Panc1 (cell line): Measurements from ENCODE around the gene EMX1. TPM values are rescaled to one million over a fixed set of nuclear protein-coding genes. Genes with fewer than 3 reads are reported as not detected.

Experiments used
- ATAC-seq: fragments of 200-7000 bp; cut with Tn5 transposase; 2 replicates; pipeline ENCODE4 v1.9.1; 2020; ENCODE audit warnings: mild to moderate bottlenecking, moderate library complexity
- BruUV-seq: library from RNA; stranded (reverse); fragments of 400-500 nt; replicated peaks from 2 replicates; lab custom pipeline; 2021; lab: Mats Ljungman, UMichigan
- CTCF ChIA-PET: fragments of 300-600 bp; sonication (Branson Sonifier 250); formaldehyde crosslinking; loops from one replicate; lab custom pipeline; 2022; ENCODE audit warnings: antibody characterized with exemption; lab: Charles Lee
- POLR2A ChIA-PET: fragments of 300-600 bp; sonication (Branson Sonifier 250); formaldehyde crosslinking; loops from one replicate; lab custom pipeline; 2022; ENCODE audit warnings: antibody characterized with exemption; lab: Charles Lee
- DNase-seq: peaks from one replicate; pipeline ENCODE4 v3.0.0-alpha.2; 2010; ENCODE audit warnings: low read depth, low spot score
- H3K27ac ChIP-seq: 2 replicates; pipeline ENCODE4 v1.5.1; 2011; ENCODE audit warnings: mild to moderate bottlenecking, low read length, inconsistent platforms
- H3K27me3 ChIP-seq: fragments of 200-500 bp; sonication (Bioruptor generic); 2 replicates; pipeline ENCODE4 v1.6.0; 2014; ENCODE audit warnings: low read length, inconsistent platforms; ENCODE audit not compliant: control insufficient read depth, insufficient read depth
- H3K36me3 ChIP-seq: fragments of 200-500 bp; sonication (Bioruptor generic); 2 replicates; pipeline ENCODE4 v1.5.1; 2014; ENCODE audit warnings: inconsistent platforms, mild to moderate bottlenecking, low read length, moderate library complexity; ENCODE audit not compliant: control insufficient read depth, insufficient read depth
- H3K4me1 ChIP-seq: 2 replicates; pipeline ENCODE4 v1.5.1; 2011; ENCODE audit warnings: inconsistent platforms, mild to moderate bottlenecking, low read length, moderate library complexity; ENCODE audit not compliant: control insufficient read depth, insufficient read depth
- H3K4me3 ChIP-seq, 2 experiments: 2 replicates each; pipeline ENCODE4 v1.5.1; 2011 to 2012; ENCODE audit warnings: low read depth in 2 of 2, low read length in 2 of 2, mild to moderate bottlenecking in 2 of 2, inconsistent platforms in 1 of 2, moderate library complexity in 1 of 2
- H3K9me3 ChIP-seq: fragments of 200-500 bp; sonication (Bioruptor generic); 2 replicates; pipeline ENCODE4 v1.5.1; 2014; ENCODE audit warnings: low read depth, mild to moderate bottlenecking, inconsistent platforms, low read length, moderate library complexity; ENCODE audit not compliant: control insufficient read depth, insufficient read depth
- CTCF ChIP-seq: fragments of 450-650 bp; IDR thresholded peaks from 2 replicates; pipeline ENCODE4 v1.5.1; 2017; ENCODE audit warnings: mild to moderate bottlenecking
- POLR2AphosphoS5 ChIP-seq: IDR thresholded peaks from 2 replicates; pipeline ENCODE4 v1.6.1; 2012; ENCODE audit warnings: mild to moderate bottlenecking, low read depth, low read length, moderate library complexity
- REST ChIP-seq, 2 experiments: IDR thresholded peaks; 2 replicates each; pipeline ENCODE4 v1.6.1; 2011 to 2012; ENCODE audit warnings: low read depth in 2 of 2, control low read depth in 1 of 2, low read length in 1 of 2, mild to moderate bottlenecking in 1 of 2, moderate library complexity in 1 of 2; ENCODE audit not compliant: insufficient read depth in 1 of 2
- SIN3A ChIP-seq: IDR thresholded peaks from 2 replicates; pipeline ENCODE4 v1.6.1; 2012; ENCODE audit warnings: low read depth, mild to moderate bottlenecking, low read length, moderate library complexity, borderline replicate concordance; ENCODE audit not compliant: insufficient read depth
- TCF7L2 ChIP-seq: IDR thresholded peaks from 2 replicates; pipeline ENCODE4 v1.6.1; 2011; ENCODE audit warnings: mild to moderate bottlenecking, low read depth, low read length, inconsistent platforms
- in situ Hi-C: cut with HindIII; loops from 2 replicates; pipeline ENCODE4 v1.10.0; 2016; ENCODE audit warnings: low sequenced_read_pairs, low pct_unique_long_range_greater_than_20kb
- intact Hi-C: fragments of 100-400 bp; cut with micrococcal nuclease; formaldehyde crosslinking; loops from one replicate; pipeline ENCODE4 v1.10.0; 2022; ENCODE audit not compliant: unreplicated experiment
- total RNA-seq: library from RNA; stranded (reverse); gene quantifications from one replicate; pipeline ENCODE4 v1.2.1, GENCODE V29; 2021; ENCODE audit not compliant: unreplicated experiment

The EMX1 gene
- total RNA-seq, 1 experiment from 2014 or later, result 0.36 TPM

GRCh38 chr2:72926368-72926767, 9.0 kb downstream of the EMX1 start:
- ATAC-seq (no peak), DNase-seq (no peak)
- ChIA-PET CTCF (interaction anchor here (1.1 kb wide), 1 partner anchor 32 kb away, joined by 4 read pairs; no protein-coding TSS in a partner anchor), POLR2A (no interaction called here)
- Histone ChIP-seq H3K9me3 (no peaks in the 10 kb centered on the region), H3K27me3 (peaks cover 37% of the 10 kb centered on the region), H3K27ac (no peak overlapping the region), H3K4me1 (no peaks in the 10 kb centered on the region), H3K36me3 (no peaks in the 10 kb centered on the region), H3K4me3 (no peak overlapping the region)
- in situ Hi-C loops (no loop called here), intact Hi-C loops (no loop called here)
- BruUV-seq, result no TSS peak
- TF ChIP-seq SIN3A (no peak), CTCF (no peak), REST (IDR thresholded peaks at IDR 0.05; ENCODE audit: insufficient read depth in 1 of 2, low read depth in 2 of 2, low read length in 1 of 2) (no peak), TCF7L2 (no peak), POLR2AphosphoS5 (no peak)

- Histone ChIP-seq H3K27ac (no peak overlapping the region), H3K4me1 (no peaks in the 10 kb centered on the region), H3K27me3 (peaks cover 37% of the 10 kb centered on the region), H3K36me3 (no peaks in the 10 kb centered on the region), H3K4me3 (no peak overlapping the region), H3K9me3 (no peaks in the 10 kb centered on the region)
- in situ Hi-C loops, result no loop called here
- CTCF ChIA-PET, result interaction anchor here (0.9 kb wide), 1 partner anchor 34 kb away, joined by 3 read pairs; no protein-coding TSS in a partner anchor
- TF ChIP-seq TCF7L2 (no peak), POLR2AphosphoS5 (no peak), REST (IDR thresholded peaks at IDR 0.05; ENCODE audit: insufficient read depth in 1 of 2, low read depth in 2 of 2, low read length in 1 of 2) (no peak), SIN3A (no peak), CTCF (no peak)
- POLR2A ChIA-PET, result no interaction called here
- no peak for ATAC-seq
- no peak for DNase-seq
- intact Hi-C loops, result no loop called here
- BruUV-seq, result no TSS peak
Measured at GRCh38 chr2:72926811-72927465, 9.6 kb downstream of the EMX1 start.
